ENCODE results near the gene MMP27. TPM values are rescaled to one million over a fixed set of nuclear protein-coding genes. Genes with fewer than 3 reads are reported as not detected.

MMP27 gene
- total and polyA plus RNA-seq, 12 donors: not detected

GRCh38 chr11:102685754-102686153 lies 19.8 kb downstream of the MMP27 start:
- no peak for TF ChIP-seq CTCF (IDR thresholded peaks at IDR 0.05)

GRCh38 chr11:102685338-102685737 lies 20.2 kb downstream of the MMP27 start:
- Histone ChIP-seq H3K27ac (no peak overlapping the region), H3K9me3 (peaks cover 0 to 3% (median 0%) of the 10 kb centered on the region in 11 donors), H3K27me3 (peaks cover 0 to 9% (median 0%) of the 10 kb centered on the region in 7 donors), H3K4me3 (no peak overlapping the region), H3K4me1 (no peaks in the 10 kb centered on the region), H3K36me3 (no peaks in the 10 kb centered on the region)
- TF ChIP-seq CTCF (IDR thresholded peaks at IDR 0.05): no peak
- ATAC-seq (no peak), DNase-seq (no peak)
- WGBS, 2 donors: 65 to 68% methylated on average over 3 of the region's 3 CpGs
- intact Hi-C loops (cut with DNase I): no loop called here

More at GRCh38 chr11:102685754-102686153, 19.8 kb downstream of the MMP27 start:
- Histone ChIP-seq H3K9me3 (peaks cover 0 to 3% (median 0%) of the 10 kb centered on the region in 11 donors), H3K27me3 (peaks cover 0 to 9% (median 0%) of the 10 kb centered on the region in 7 donors), H3K36me3 (no peaks in the 10 kb centered on the region), H3K4me1 (no peaks in the 10 kb centered on the region), H3K4me3 (no peak overlapping the region), H3K27ac (no peak overlapping the region)
- DNase-seq (no peak), ATAC-seq (no peak)
- 97 to 98% methylated on average over 2 of the region's 2 CpGs for whole genome bisulfite sequencing, 2 donors
- intact Hi-C loops (cut with DNase I): no loop called here

- ATAC-seq (no peak), DNase-seq (no peak)
- intact Hi-C loops (cut with DNase I): no loop called here
- H3K4me1 ChIP-seq: no peaks in the 10 kb centered on the region
- no peak for TF ChIP-seq CTCF (IDR thresholded peaks at IDR 0.05)
- H3K27ac ChIP-seq: no peak overlapping the region
- no peak overlapping the region for H3K4me3 ChIP-seq
- peaks cover 0 to 9% (median 0%) of the 10 kb centered on the region in 7 donors for H3K27me3 ChIP-seq
- no peaks in the 10 kb centered on the region for H3K36me3 ChIP-seq
- H3K9me3 ChIP-seq: peaks cover 0 to 3% (median 0%) of the 10 kb centered on the region in 11 donors
- 60 to 68% methylated on average over 4 of the region's 4 CpGs for WGBS, 2 donors
These were observed 22.3 kb downstream of the MMP27 start for GRCh38 chr11:102683277-102683676.

GRCh38 chr11:102680945-102681344 lies 24.6 kb downstream of the MMP27 start:
- Histone ChIP-seq H3K36me3 (no peaks in the 10 kb centered on the region), H3K27me3 (peaks cover 0 to 9% (median 0%) of the 10 kb centered on the region in 7 donors), H3K4me3 (no peak overlapping the region), H3K27ac (no peak overlapping the region), H3K4me1 (no peaks in the 10 kb centered on the region), H3K9me3 (peaks cover 0 to 3% (median 0%) of the 10 kb centered on the region in 11 donors)
- DNase-seq: no peak
- WGBS, 2 donors: 56 to 61% methylated on average over 1 of the region's 1 CpG
- no peak for TF ChIP-seq CTCF (IDR thresholded peaks at IDR 0.05)
- intact Hi-C loops (cut with DNase I): no loop called here
- peak in 5 of 8 donors; percentile 47 to 90 (median 59) for ATAC-seq
